Ramos (cell line): ENCODE results near the gene MRPL45.
"Not testable (repeated sequence)": the region's sequence is repeated elsewhere in the genome, so short reads cannot be mapped to it uniquely, and the experiment has no call there.

Source experiments
- in situ Hi-C: fragments of 300-500 bp; cut with MboI; formaldehyde crosslinking; loops from one replicate; pipeline ENCODE4 v1.14.3; 2022; ENCODE audit warnings: low sequenced_read_pairs; ENCODE audit not compliant: unreplicated experiment

Gene MRPL45

DNA sequence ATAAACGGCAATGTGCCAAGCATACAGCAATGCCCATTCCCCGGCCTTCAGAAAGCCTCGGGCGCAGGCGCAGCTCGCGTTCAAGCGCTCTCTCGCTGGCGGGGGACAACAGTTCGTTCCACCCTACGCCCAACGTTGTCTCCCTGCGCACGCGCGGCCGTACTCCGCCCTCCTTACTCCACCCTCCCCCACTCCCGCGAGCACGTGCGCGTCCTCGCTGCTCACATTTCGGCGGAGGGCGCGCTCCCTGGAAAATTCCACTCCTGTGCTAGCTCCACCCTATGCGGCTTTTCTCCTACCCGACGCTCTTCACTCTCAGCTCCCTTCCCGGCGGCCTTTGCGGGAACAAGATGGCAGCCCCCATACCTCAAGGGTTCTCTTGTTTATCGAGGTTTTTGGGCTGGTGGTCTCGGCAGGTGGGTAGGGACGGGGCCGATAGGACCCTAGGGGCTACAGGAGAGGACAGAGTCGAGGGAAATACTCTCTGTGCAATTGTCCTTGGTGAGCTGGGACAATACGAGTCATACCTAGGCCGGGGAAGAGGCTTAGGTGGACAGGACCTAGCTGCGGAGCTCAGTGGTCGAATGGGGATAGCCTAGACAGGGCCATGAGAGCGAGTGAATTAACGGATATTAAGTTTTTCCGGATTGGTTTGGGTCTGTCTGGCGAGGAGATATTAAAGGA lies at the start of gene MRPL45:
TSS of gene MRPL45 (plus strand) at position 335 of the 684 bp plus-strand sequence. CDS start at position 351, 16 bp downstream.
- in situ Hi-C loops: not testable (repeated sequence)

DNA sequence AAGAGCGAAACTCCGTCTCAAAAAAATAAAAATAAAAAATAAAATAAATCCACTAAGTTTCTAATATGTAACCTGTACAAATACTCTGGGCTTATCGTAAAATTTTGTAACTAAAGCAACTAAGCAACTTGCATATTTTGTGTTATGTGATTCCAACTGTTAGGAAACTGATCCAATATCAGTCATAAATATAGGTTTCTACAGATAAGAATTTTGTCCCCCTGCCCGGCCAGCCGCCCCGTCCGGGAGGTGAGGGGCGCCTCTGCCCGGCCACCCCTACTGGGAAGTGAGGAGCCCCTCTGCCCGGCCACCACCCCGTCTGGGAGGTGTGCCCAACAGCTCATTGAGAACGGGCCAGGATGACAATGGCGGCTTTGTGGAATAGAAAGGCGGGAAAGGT lies 43.8 kb upstream of the MRPL45 start:
- in situ Hi-C loops: not testable (repeated sequence)

DNA sequence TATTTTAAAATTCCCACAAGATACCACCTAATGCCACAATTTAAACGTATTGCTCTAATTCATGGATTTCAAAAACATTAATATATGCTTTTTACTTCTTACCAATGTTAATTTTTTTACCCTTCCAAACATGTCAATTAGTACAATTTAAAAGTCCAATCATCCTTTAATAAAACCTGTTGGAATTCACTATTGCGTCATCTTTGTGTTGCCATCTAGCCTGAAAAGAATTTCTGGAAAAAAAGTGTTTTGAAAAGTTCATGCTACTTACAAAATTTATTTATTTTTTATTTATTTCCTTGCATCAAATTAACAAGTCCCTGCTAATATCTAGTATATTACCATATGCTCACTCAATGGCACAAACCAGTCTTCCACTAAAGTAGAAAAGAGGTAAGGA lies 42.6 kb upstream of the MRPL45 start:
- in situ Hi-C loops: not testable (repeated sequence)

DNA sequence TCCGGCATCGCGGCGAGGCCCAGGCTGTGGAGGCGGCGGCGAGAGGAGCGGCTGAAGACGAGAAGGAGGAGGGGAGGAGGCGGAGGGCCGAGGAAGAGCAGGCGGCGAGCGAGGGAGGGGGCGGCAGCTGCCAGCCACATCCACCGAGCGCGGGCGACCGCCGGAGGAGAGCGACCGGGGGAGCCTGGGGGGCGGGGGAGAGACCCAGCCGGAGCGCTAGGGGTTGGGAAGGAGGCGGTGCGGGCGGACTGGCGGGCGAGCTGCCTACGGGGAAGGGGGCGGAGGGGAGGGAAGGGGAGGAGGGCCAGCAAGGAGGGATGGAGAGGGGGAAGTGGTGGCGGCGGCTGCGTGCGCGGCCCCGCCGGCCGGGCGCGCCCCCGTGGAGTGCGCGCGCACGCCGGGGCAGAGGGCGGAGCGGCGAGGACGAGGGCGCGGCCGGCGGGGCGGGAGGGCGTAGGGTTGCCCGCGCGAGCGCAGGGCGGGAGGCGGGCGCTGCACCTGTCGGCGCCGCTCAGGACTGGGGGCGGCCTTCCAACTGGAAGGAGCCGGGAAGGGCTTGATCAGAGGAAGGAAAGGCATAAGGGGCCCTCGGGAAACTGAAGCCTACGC lies 39.9 kb upstream of the MRPL45 start:
- in situ Hi-C loops: not testable (repeated sequence)

DNA sequence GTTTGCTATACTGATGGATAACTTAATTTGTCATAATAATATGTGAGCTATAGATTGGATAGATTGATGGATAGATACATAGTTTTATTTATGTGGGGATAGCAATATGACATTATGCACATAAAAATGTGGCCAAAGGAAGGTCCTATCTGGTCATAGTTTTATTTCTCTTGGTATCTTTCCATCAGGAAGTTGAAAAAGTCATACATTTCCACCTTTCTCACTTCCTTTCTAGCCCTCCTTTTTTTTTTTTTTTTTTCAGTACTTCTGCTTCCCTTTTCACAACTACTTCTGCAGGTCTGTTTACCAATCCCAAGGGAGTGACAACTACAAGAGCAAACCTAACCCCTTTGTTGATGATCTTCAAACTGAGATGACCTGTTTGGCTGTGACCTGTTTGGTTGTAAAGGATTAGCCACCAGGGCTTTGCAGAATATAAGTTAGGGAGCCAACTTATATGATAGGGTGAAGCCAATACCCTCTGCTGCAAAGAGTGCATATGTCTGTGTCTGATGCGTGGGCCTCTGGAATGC lies 30.9 kb upstream of the MRPL45 start:
- in situ Hi-C loops: not testable (repeated sequence)

DNA sequence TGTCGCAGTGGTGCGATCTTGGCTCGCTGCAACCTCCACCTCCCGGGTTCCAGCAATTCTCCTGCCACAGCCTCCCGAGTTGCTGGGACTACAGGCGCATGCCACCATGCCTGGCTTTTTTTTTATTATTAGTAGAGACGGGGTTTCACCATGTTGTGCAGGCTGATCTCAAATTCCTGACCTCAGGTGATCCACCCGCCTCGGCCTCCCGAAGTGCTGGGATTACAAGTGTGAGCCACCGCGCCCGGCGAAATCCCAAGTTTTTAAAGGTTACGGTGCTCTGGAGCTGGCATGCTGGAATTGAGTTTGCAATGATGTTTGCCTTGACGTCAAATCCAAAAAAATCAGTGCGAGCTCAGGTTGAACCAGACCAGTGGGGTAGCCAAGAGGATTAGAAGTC lies 30.4 kb upstream of the MRPL45 start:
- in situ Hi-C loops: not testable (repeated sequence)

DNA sequence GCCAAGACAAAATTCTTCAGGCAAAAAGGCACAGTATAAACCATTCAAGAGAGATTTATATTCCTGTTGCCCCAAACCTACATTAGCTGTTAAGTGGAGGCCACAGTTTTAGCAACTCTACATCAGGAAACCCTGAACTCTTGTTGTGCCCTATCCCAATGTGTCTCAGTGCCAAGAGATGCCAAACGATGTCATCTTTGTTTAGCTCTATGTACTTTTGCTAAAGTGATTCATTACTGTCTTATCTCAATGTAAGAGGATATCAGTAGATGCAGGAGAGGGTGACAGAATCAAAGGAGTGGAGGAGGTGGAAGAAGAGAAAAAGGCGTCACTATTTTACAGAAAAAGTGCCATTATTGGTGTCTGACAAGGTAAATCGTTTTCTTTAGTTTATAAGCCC lies 28.8 kb upstream of the MRPL45 start:
- in situ Hi-C loops: not testable (repeated sequence)

DNA sequence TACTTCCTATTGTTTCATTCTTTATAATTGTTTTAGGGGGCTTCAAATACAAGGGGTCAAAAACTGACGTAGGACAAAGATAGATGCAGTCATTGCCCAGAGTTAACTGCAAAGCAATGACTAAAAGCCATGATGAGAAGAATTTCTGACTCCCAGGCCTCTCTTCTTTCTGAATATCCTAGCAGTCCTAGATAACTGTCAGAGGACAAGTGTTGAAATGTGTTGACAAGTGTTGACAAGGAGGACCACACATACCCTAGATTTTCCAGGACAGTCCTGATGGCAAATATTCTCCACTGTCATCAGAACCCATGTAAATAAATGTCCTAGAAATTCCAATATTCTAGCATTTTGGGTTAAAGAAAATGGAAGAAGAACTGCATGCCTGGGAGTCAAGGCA lies 27.9 kb upstream of the MRPL45 start:
- in situ Hi-C loops: not testable (repeated sequence)

DNA sequence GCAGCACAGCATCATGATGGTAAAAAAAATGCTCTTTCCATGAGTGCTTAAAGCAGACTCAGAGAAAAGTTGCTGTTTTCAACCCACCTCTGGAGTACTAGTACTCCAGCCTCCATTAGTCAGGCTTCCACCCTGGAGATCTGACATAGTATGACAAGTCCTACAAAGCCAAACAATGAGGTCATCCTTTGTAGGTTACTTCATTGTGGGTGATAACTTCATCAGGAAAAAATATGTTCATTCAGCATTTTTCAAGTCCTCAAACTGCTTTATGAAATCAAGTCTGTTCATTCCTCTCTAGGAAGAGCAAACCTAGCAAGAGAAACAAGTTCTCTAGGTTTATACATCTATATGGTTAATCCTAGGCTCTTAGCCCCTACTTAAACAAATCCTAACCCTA lies 27.4 kb upstream of the MRPL45 start:
- in situ Hi-C loops: not testable (repeated sequence)

DNA sequence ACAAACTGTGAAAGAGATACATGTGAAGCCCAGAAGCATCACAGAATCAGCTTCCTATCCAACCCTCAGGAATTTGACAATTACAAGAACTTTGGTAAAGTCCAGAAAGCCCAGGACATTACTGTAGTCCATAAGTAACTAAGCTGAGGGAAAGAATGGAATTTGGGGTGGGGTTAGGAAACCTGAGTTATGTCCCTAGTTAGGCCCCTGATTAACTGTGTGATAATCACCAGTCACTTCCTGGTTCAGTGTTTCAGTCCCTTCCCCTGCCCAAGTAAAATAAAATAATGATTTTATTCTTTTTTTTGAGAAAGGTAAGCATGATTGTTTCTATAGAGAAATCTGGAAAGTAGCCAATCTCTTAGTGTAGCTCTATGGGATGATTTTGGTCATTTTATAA lies 11.0 kb upstream of the MRPL45 start:
- in situ Hi-C loops: not testable (repeated sequence)

DNA sequence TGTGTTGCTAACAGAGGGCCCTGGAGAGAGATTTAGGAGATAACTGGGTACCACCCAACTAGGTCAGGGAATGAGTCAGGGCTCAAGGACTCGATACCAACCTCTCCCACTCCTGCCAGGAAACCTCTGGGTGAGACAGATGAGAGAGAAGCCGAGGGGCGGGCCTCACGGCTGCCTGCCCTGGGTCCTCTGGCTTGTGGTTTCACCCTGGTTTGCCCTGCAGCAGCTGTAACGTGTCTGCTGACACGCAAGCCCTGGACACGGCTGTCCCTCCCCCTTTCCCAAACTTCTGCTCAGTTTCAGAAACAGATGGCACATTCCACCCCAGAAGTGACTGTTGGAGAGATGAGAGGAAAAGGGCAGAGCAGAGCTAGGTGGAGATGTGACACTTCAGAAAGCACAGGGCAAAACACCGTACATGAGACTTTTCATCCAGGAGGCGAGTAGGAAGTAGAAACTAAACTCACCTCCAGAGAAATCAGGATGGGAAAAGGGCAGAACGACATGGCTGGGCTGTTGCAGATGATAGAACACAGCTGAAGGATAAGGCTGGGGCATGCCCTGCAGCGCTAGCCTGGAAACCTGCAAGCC lies 10.4 kb upstream of the MRPL45 start:
- in situ Hi-C loops: not testable (repeated sequence)

DNA sequence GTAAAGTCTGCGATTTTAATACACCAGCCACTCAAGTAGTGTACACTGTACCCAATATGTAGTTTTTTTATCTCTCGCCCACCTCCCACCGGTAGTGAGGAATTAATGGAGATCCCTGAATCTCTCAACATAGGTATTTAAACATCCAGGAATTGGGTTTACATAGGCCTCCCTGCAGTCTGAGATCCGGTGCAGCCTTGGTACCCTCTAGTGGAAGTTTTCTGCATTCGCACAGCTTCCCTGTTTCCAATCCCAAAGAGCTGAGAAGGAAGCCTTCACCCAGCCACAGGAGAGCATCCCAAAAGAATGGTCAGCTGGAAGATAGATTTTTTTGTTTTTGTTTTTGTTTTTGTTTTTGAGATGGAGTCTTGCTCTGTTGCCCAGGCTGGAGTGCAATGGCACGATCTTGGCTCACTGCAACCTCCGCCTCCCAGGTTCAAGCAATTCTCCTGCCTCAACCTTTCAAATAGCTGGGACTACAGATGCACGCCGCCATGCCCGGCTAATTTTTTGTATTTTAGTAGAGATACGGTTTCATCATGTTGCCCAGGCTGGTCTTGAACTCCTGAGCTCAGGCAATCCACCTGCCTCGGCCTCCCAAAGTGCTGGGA lies 8.6 kb upstream of the MRPL45 start:
- in situ Hi-C loops: not testable (repeated sequence)

DNA sequence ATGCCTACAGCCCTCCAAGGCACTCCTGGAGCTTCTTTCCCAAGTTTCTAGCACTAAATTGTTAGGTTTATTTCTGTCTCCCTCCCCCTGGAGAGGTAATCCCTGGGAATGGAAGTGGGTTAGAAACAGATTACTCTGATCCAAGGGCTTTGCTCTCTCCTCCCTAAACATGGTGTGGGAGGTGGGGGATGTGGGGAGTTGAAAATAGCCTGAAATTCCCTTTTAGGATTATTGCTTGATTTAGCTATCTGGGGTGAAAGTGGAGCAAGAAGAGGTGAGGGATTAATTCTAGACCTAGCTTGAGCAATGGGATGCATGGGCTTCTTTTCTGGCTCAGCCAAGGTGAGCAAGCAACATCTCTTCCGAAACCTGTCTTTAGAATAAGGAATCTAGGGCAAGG lies 7.2 kb upstream of the MRPL45 start:
- in situ Hi-C loops: not testable (repeated sequence)

DNA sequence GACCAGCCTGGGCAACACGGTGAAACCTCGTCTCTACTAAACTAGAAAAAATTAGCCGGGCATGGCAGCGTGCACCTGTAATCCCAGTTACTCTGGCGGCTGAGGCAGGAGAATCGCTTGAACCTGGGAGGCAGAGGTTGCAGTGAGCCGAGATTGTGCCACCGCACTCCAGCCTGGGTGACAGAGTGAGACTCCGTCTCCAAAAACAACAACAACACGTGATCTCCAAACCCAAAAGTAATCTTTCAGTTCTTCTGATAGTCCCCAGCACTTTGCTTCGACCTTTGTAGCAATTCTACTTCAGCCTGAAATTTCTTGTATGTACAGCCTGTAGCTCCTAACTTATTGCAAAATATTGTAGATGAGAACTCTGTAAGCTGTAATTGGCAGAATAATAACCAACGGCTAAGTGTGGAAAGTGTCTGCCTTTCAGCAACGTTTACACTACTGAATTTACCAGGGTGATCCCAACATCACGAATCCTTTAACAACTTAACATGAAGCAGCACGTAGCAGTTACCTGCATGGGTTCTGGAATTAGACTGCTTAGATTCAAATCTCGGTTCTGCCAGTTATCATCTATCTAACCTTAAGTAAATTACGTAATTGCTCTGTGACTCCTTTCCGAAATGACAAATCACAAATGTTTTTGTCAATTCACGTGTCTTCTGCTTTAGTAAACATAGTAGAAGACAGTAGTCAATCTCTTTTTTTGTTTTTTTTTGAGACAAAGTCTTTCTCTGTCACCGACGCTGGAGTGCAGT lies 1.2 kb upstream of the MRPL45 start:
- in situ Hi-C loops: not testable (repeated sequence)

DNA sequence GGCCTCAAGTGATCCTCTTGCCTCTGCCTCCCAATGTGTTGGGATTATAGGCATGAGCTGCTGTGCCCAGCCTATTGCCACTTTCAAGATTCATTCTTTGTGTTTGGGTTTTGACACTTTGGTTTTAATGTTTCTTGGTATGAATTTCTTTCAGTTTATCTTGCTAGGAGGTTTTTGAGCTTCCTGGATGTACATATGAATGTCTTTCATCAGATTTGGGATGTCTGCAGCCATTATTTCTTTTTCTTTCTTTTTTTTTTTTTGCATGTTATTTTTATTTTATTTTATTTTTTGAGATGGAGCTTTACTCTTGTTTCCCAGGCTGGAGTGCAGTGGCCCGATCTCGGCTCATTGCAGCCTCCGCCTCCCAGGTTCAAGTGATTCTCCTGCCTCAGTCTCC lies 18.5 kb downstream of the MRPL45 start:
- in situ Hi-C loops: no loop called here

DNA sequence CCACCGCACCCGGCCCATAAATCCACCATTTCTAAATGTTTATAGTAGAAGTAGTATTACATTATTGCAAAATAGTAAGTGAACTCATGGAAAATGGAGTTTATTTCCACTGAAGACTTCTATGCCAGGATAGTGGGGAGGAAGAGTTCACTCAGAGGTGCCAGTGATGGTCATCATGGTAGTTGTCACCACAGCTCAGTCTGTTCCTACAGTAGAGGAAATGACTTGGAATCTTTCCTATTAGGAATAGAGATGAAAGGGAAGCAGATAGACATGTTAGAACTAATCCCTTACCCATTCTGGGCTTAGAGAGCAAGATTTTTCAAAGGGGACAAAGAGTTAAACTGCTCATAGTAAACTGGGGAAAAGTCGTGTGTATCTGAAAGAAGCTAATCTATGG lies 20.1 kb downstream of the MRPL45 start:
- in situ Hi-C loops: no loop called here

DNA sequence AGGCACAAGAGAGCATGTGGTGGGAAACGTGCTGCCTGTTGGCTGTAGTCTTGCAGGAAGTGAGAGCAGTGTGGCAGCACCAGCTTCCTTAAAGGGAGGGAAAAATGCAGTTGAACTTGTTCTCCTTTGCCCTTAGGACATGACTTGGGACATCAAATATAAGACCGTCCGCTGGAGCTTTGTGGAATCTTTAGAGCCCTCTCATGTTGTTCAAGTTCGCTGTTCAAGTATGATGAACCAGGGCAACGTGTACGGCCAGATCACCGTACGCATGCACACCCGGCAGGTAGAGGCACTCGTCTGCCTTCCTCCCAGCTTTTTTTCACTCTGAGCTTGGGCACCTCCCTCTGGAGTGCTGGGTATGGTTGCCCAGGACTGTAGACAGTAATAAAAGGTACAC lies 23.5 kb downstream of the MRPL45 start:
- in situ Hi-C loops: no loop called here

DNA sequence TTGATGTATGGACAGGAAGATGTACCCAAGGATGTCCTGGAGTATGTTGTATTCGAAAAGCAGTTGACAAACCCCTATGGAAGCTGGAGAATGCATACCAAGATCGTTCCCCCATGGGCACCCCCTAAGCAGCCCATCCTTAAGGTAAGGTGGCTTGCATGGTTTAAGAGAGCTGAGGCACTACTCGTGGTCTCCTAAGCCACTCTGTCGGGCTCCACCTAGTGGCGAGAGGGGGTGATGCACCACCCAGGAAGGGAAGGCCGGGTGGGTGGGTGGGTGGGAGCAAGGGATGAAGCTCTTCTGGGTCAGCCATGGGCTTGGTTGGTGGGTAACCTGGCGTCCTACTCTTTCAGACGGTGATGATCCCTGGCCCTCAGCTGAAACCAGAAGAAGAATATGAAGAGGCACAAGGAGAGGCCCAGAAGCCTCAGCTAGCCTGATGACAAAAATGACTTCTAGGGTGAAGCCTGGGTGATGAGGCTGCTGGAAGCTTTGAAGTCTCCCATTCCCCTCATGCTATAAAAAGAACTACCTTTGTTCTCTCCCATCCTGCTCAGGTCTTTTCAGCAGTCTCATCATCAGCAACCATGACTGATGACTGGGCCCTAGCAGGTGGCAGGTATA lies 25.3 kb downstream of the MRPL45 start:
- in situ Hi-C loops: no loop called here

DNA sequence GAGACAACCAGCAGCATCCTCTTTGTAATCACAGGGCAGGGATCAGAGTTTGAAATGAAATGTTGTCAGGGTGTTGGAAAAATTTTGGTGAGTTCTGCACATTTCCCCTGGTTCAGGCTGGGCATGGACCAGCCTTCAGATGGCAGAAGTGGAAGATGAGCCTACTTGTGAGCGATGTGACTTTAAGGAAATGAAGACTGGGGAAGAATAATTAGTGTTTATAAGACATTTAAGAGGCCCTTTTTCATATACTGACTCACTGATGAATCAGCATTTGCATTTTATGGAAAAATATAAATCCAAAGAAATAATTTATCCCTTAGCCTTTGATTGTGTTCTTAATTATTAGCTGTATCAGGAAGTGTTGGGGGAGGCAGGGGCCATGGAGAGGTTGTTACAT lies 25.9 kb downstream of the MRPL45 start:
- in situ Hi-C loops: no loop called here

DNA sequence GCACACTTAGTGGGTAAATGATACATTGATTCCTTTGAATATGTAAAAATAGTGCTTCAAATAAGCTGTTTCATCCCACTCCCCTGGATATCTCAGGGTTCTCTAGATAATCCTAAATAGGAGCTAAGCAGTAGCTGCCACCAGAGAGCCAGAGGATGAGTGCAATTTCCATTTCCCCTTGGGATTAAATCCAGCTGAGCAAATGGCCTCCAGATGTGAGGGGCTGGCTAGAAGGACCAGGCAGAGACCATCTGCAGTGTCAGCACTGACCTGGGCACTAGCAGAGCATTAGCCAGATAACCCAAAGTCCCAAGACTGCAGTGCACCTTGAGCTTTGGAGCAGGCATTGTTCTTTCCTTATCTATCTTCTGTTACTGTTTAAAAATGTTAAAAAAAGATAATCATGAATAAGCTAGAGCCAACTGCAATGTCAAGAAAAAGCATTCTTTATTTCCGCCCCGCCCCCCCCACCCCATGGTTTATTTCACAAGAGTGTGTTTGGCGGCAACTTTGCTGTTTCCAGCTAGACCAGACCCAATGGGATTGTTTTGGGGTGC lies 27.3 kb downstream of the MRPL45 start:
- in situ Hi-C loops: no loop called here
